Tibial artery (tissue), 4 donors: ENCODE measurements around the gene SCYGR6.
"Not testable (repeated sequence)": the region's sequence is repeated elsewhere in the genome, so short reads cannot be mapped to it uniquely, and the experiment has no call there.

Experiments used
- DNase-seq, 2 donors: peaks; one replicate each; pipeline ENCODE4 v3.0.0-alpha.2; 2019
- H3K27ac ChIP-seq, 2 donors: fragments of 200-600 bp; sonication (generic) in 1 of 2; 1 replicate in 1 of 2; 2 replicates in 1 of 2; pipeline ENCODE4 v1.5.1; 2018 to 2019; ENCODE audit warnings: mild to moderate bottlenecking in 1 of 2
- H3K27me3 ChIP-seq, 2 donors: fragments of 200-600 bp; sonication (generic) in 1 of 2; one replicate each; pipeline versions ENCODE4 v1.5.1 to v1.6.0; 2016 to 2019
- H3K36me3 ChIP-seq, 3 donors: fragments of 200-600 bp; sonication (generic) in 2 of 3; one replicate each; pipeline ENCODE4 v1.5.1; 2016 to 2019; ENCODE audit warnings: mild to moderate bottlenecking in 2 of 3
- H3K4me1 ChIP-seq, 4 donors: fragments of 200-600 bp; sonication (generic) in 2 of 4; 1 replicate in 3 of 4; 2 replicates in 1 of 4; pipeline ENCODE4 v1.5.1; 2016 to 2019
- H3K4me3 ChIP-seq, 2 donors: fragments of 200-600 bp; sonication (generic) in 1 of 2; 1 replicate in 1 of 2; 2 replicates in 1 of 2; pipeline ENCODE4 v1.5.1; 2018 to 2019; ENCODE audit warnings: mild to moderate bottlenecking in 2 of 2
- H3K9me3 ChIP-seq, 3 donors: fragments of 200-600 bp; sonication (generic) in 1 of 3; one replicate each; pipeline ENCODE4 v1.5.1; 2016 to 2019
- intact Hi-C: fragments of 100-400 bp; cut with DNase I; formaldehyde crosslinking; loops from one replicate; pipeline ENCODE4 v1.15.0; 2023; ENCODE audit warnings: low total_unique reads
- TF ChIP-seq, protein P1 (sequence below), 2 experiments: fragments of 200-600 bp in 1 of 2; fragments of 450-650 bp in 1 of 2; IDR thresholded peaks; one replicate each; pipeline ENCODE4 v1.5.1; 2017 to 2019; ENCODE audit warnings: antibody characterized with exemption in 2 of 2, mild to moderate bottlenecking in 1 of 2, moderate library complexity in 1 of 2

SCYGR6 gene

DNA sequence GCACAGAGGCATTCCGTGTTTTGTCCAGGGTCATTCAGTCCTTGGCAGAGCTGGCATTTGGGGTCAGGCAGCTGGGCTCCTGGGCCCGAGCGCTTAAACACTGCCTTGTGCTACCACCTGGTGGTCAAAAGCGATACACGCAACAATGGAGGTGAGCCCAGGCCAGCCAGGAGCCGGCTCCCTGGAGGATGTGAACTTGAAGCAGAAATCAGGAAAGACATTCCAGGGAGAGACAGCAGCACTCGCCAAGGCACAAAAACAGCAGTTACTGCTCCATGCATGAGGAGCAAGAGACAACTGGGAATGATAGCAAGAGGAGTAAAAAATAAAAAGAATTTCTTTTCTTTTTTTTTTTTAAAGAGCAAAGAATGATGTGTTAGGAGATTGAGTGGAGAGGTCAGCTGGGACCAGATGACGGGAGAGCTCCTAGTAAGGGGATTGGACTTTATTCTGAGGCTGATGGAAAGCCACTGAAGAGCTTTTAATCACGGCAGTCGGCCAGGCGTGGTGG is 41.9 kb upstream of the SCYGR6 start:
- Histone ChIP-seq H3K36me3 (no peaks in the 10 kb centered on the region), H3K4me1 (peaks cover 0 to 12% (median 3%) of the 10 kb centered on the region in 4 donors), H3K27ac (no peak overlapping the region), H3K4me3 (no peak overlapping the region), H3K9me3 (no peaks in the 10 kb centered on the region), H3K27me3 (no peaks in the 10 kb centered on the region)
- TF ChIP-seq, protein P1, sequence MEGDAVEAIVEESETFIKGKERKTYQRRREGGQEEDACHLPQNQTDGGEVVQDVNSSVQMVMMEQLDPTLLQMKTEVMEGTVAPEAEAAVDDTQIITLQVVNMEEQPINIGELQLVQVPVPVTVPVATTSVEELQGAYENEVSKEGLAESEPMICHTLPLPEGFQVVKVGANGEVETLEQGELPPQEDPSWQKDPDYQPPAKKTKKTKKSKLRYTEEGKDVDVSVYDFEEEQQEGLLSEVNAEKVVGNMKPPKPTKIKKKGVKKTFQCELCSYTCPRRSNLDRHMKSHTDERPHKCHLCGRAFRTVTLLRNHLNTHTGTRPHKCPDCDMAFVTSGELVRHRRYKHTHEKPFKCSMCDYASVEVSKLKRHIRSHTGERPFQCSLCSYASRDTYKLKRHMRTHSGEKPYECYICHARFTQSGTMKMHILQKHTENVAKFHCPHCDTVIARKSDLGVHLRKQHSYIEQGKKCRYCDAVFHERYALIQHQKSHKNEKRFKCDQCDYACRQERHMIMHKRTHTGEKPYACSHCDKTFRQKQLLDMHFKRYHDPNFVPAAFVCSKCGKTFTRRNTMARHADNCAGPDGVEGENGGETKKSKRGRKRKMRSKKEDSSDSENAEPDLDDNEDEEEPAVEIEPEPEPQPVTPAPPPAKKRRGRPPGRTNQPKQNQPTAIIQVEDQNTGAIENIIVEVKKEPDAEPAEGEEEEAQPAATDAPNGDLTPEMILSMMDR (IDR thresholded peaks at IDR 0.05): peak; percentile 82 to 94
- peak; percentile 79 to 85 for DNase-seq
- intact Hi-C loops: loop anchor here (10.0 kb wide), 2 partner anchors 292 to 362 kb away; partner anchors contain the start of gene AGFG1

DNA sequence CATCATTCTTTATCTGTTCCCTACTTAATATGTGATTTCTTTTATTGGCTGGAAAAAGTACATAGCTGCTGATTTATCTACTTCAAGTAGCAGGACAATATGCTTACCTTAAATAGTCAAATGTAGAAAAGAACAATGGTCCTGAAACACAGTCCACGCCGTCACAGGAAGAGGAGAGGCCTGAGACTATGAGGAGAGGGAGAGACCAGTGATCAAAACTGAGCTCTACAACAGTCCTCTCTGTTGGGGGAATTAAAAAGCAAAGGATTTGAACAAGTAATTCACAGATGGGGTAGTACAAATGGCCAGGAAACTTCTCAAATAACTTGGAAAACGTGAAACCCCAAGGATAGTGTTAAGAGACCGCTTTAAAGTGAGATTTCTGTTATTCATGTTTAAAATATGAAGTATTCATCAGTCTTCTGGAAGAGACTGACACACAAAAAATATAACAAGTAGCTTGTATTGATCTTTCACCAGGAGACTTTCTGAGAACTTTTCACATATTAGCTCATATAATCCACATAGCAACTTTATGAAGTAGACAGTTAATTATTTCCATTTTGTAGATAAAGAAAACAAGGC is 41.3 kb upstream of the SCYGR6 start:
- no peaks in the 10 kb centered on the region for H3K27me3 ChIP-seq
- intact Hi-C loops: loop anchor here (10.0 kb wide), 2 partner anchors 291 to 361 kb away; partner anchors contain the start of gene AGFG1
- H3K4me3 ChIP-seq: no peak overlapping the region
- H3K4me1 ChIP-seq: peaks cover 0 to 12% (median 3%) of the 10 kb centered on the region in 4 donors
- TF ChIP-seq, protein P1 (IDR thresholded peaks at IDR 0.05): no peak
- no peaks in the 10 kb centered on the region for H3K9me3 ChIP-seq
- no peaks in the 10 kb centered on the region for H3K36me3 ChIP-seq
- H3K27ac ChIP-seq: peak overlapping the region in 1 of 2 donors; percentile 45
- no peak for DNase-seq

DNA sequence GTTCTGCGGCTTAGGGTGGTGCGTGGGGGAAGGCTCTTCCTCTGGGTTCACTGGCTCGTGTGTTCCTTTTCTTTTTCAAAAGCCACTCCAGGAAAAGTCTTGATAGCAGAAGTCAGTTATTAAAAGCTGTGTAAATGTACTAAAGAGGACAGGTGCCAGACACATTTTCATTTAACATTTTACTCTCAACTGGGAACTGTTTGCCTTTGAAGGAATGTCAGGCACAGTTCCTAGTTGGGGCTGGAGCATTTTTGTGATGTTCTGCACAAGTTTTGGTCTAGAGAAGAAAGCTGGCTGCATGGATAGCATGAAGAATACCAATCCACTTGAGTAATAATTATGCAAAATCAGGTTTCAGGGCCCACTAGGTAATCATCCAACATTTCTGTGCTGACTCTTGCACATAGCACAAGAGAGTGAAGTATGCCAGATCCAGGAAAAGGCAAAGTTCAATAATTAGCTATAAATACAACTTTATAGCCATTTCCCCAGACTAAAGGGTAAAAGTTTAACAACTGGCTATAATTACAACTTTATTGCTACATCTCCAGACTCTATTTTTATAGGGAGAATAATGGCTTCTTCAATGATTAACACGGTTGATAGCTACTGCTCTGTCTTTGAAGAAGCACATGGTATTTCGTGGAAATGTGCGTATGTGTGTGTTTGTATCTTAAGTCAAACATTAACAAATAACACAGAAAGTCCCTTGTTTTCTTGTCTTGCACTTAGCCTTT is 37.4 kb upstream of the SCYGR6 start:
- H3K27ac ChIP-seq: no peak overlapping the region
- intact Hi-C loops: loop anchor here (5.0 to 10.0 kb wide), 3 partner anchors 100 to 357 kb away; partner anchors contain the start of gene AGFG1
- H3K4me1 ChIP-seq: peaks cover 0 to 12% (median 3%) of the 10 kb centered on the region in 4 donors
- TF ChIP-seq, protein P1 (IDR thresholded peaks at IDR 0.05): no peak
- H3K27me3 ChIP-seq: no peaks in the 10 kb centered on the region
- no peak overlapping the region for H3K4me3 ChIP-seq
- H3K36me3 ChIP-seq: no peaks in the 10 kb centered on the region
- DNase-seq: peak in 1 of 2 donors; percentile 3
- no peaks in the 10 kb centered on the region for H3K9me3 ChIP-seq

DNA sequence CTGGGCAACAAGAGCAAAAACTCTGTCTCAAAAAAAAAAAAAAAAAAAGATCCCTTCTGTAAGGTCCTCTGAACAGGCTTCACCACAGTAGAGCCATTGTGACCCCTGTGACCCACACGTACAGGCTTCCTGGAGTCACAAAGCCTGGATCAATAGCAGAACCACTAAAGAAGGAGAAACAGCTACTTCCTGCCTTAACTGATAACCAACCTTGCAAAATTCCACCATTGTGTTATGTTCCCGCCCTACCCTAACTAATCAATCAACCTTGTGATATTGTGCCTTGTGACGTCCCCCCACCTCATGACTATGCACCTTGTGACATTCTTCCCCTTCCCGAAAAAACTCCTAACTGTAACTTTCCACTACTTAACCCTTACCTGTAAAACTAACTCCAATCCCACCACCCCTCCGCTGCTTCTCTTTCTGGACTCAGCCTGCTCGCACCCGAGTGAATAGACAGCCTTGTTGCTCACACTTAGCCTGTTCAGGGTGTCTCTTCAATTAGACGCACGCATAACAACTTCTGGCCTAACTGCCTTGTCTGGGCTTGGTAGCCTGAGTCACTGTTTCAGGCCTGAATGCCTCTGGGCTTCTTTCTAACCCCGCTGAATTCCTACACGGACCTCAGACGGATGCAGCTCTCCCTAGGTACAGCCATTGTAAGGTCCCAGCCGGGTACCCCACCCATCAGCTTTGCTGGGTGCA is 35.0 kb upstream of the SCYGR6 start:
- H3K4me3 ChIP-seq: no peak overlapping the region
- H3K9me3 ChIP-seq: no peaks in the 10 kb centered on the region
- TF ChIP-seq, protein P1 (IDR thresholded peaks at IDR 0.05): no peak
- intact Hi-C loops: loop anchor here (5.0 to 10.0 kb wide), 3 partner anchors 97 to 355 kb away; partner anchors contain the start of gene AGFG1
- no peak overlapping the region for H3K27ac ChIP-seq
- peak in 1 of 2 donors; percentile 44 for DNase-seq
- no peaks in the 10 kb centered on the region for H3K36me3 ChIP-seq
- no peaks in the 10 kb centered on the region for H3K4me1 ChIP-seq
- no peaks in the 10 kb centered on the region for H3K27me3 ChIP-seq

DNA sequence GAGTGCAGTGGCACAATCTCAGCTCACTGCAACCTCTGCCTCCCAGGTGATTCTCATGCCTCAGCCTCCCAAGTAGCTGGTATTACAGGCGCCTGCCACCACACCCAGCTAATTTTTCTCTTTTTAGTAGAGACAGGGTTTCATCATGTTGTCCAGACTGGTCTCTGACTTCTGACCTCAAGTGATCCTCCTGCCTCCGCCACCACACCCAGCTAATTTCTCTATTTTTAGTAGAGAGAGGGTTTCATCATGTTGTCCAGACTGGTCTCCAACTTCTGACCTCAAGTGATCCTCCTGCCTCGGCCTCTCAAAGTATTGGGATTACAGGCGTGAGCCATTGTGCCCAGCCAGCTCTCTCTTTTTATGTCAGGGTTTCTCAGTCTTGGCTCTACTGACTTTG is 31.7 kb upstream of the SCYGR6 start:
- intact Hi-C loops, H3K27ac ChIP-seq, H3K36me3 ChIP-seq, H3K9me3 ChIP-seq, H3K4me1 ChIP-seq, H3K4me3 ChIP-seq, H3K27me3 ChIP-seq: not testable (repeated sequence)
- DNase-seq: peak in 1 of 2 donors; percentile 10
